Liver (tissue), 9 donors: ENCODE data around the gene RYR1. TPM values are rescaled to one million over a fixed set of nuclear protein-coding genes. Genes with fewer than 3 reads are reported as not detected.

ENCODE experiments used
- DNase-seq: peaks from one replicate; pipeline ENCODE4 v3.0.0-alpha.2; 2017; ENCODE audit warnings: low spot score
- H3K27ac ChIP-seq, 2 donors: one replicate each; pipeline ENCODE4 v1.7.0; 2013; ENCODE audit warnings: inconsistent platforms in 2 of 2, low read length in 2 of 2, control low read depth in 1 of 2, low read depth in 1 of 2, mild to moderate bottlenecking in 1 of 2
- H3K27me3 ChIP-seq, 4 donors: one replicate each; pipeline versions ENCODE4 v1.6.1 to v1.7.0; 2013; ENCODE audit warnings: low read length in 3 of 4, inconsistent platforms in 1 of 4, mild to moderate bottlenecking in 1 of 4, moderate library complexity in 1 of 4; ENCODE audit not compliant: control insufficient read depth in 4 of 4, insufficient read depth in 4 of 4
- H3K36me3 ChIP-seq, 4 donors: one replicate each; pipeline versions ENCODE4 v1.6.1 to v1.7.0; 2013; ENCODE audit warnings: low read length in 3 of 4, mild to moderate bottlenecking in 3 of 4, low read depth in 1 of 4, moderate library complexity in 1 of 4; ENCODE audit not compliant: control insufficient read depth in 4 of 4, insufficient read depth in 3 of 4
- H3K4me1 ChIP-seq, 4 donors: one replicate each; pipeline versions ENCODE4 v1.6.1 to v1.7.0; 2013; ENCODE audit warnings: low read length in 3 of 4, mild to moderate bottlenecking in 3 of 4, moderate library complexity in 1 of 4; ENCODE audit not compliant: control insufficient read depth in 4 of 4, insufficient read depth in 4 of 4
- H3K4me3 ChIP-seq, 3 donors: one replicate each; pipeline versions ENCODE4 v1.6.1 to v1.7.0; 2013; ENCODE audit warnings: low read length in 3 of 3, control low read depth in 1 of 3, low read depth in 1 of 3, mild to moderate bottlenecking in 1 of 3
- H3K9ac ChIP-seq, 2 donors: one replicate each; pipeline ENCODE4 v1.7.0; 2013; ENCODE audit warnings: low read length in 2 of 2, mild to moderate bottlenecking in 2 of 2, moderate library complexity in 2 of 2, control low read depth in 1 of 2, low read depth in 1 of 2
- H3K9me3 ChIP-seq, 4 donors: one replicate each; pipeline versions ENCODE4 v1.6.1 to v1.7.0; 2013; ENCODE audit warnings: low read length in 3 of 4; ENCODE audit not compliant: control insufficient read depth in 4 of 4
- ATF3 ChIP-seq: IDR thresholded peaks from 2 replicates; pipeline ENCODE4 v1.6.1; 2016; ENCODE audit warnings: antibody characterized with exemption
- CTCF ChIP-seq: fragments of 150-350 bp; IDR thresholded peaks from 2 replicates; pipeline ENCODE4 v1.5.1; 2017; ENCODE audit warnings: improper control_type of control experiment, low read depth, low read length; ENCODE audit not compliant: missing input control
- EGR1 ChIP-seq, 2 donors: IDR thresholded peaks; 2 replicates each; pipeline ENCODE4 v1.6.1; 2016 to 2018; ENCODE audit warnings: antibody characterized with exemption in 2 of 2, low read depth in 2 of 2
- FOXA1 ChIP-seq: IDR thresholded peaks from 2 replicates; pipeline ENCODE4 v1.6.1; 2016; ENCODE audit warnings: antibody characterized with exemption
- FOXA2 ChIP-seq: IDR thresholded peaks from 2 replicates; pipeline ENCODE4 v1.6.1; 2016; ENCODE audit warnings: antibody characterized with exemption
- GABPA ChIP-seq, 2 donors: IDR thresholded peaks in 1 of 2; conservative IDR thresholded peaks in 1 of 2; 2 replicates each; pipeline ENCODE4 v1.6.1; 2016; ENCODE audit warnings: antibody characterized with exemption in 2 of 2, mild to moderate bottlenecking in 1 of 2, moderate library complexity in 1 of 2
- HNF4A ChIP-seq, 2 donors: conservative IDR thresholded peaks; 2 replicates each; pipeline ENCODE4 v1.6.1; 2016; ENCODE audit warnings: antibody characterized with exemption in 2 of 2, mild to moderate bottlenecking in 2 of 2
- HNF4G ChIP-seq: IDR thresholded peaks from 2 replicates; pipeline ENCODE4 v1.6.1; 2016; ENCODE audit warnings: antibody characterized with exemption
- JUND ChIP-seq, 2 donors: IDR thresholded peaks; 2 replicates each; pipeline ENCODE4 v1.6.1; 2016; ENCODE audit warnings: antibody characterized with exemption in 2 of 2
- MAX ChIP-seq: IDR thresholded peaks from 2 replicates; pipeline ENCODE4 v1.6.1; 2016; ENCODE audit warnings: antibody characterized with exemption
- NR2F2 ChIP-seq: IDR thresholded peaks from 2 replicates; pipeline ENCODE4 v1.6.1; 2016; ENCODE audit warnings: antibody characterized with exemption
- RAD21 ChIP-seq, 2 donors: IDR thresholded peaks; 2 replicates each; pipeline ENCODE4 v1.6.1; 2016; ENCODE audit warnings: antibody characterized with exemption in 2 of 2, mild to moderate bottlenecking in 2 of 2
- REST ChIP-seq: IDR thresholded peaks from 2 replicates; pipeline ENCODE4 v1.6.1; 2016; ENCODE audit warnings: antibody characterized with exemption, mild to moderate bottlenecking
- RXRA ChIP-seq, 2 donors: IDR thresholded peaks; 2 replicates each; pipeline ENCODE4 v1.6.1; 2017 to 2018; ENCODE audit warnings: antibody characterized with exemption in 2 of 2, mild to moderate bottlenecking in 1 of 2
- SP1 ChIP-seq: IDR thresholded peaks from 2 replicates; pipeline ENCODE4 v1.6.1; 2018; ENCODE audit warnings: antibody characterized with exemption, mild to moderate bottlenecking
- TAF1 ChIP-seq: conservative IDR thresholded peaks from 2 replicates; pipeline ENCODE4 v1.6.1; 2016; ENCODE audit warnings: antibody characterized with exemption, mild to moderate bottlenecking
- YY1 ChIP-seq: IDR thresholded peaks from 2 replicates; pipeline ENCODE4 v1.6.1; 2016; ENCODE audit warnings: antibody characterized with exemption, mild to moderate bottlenecking
- WGBS: extraction: QIAGEN DNeasy Blood & Tissue Kit; methylation state at CpG from one replicate; pipeline ENCODE4 v1.1.7; 2013; 5-methylcytosine and 5-hydroxymethylcytosine counted together
- polyA plus RNA-seq, 2 donors: library from polyadenylated mRNA; stranded (reverse) in 1 of 2; unstranded in 1 of 2; fragments of 200-250 nt in 1 of 2; fragments of >200 nt in 1 of 2; fragmentation: Nextera tagmentation in 1 of 2; extraction: Ambion mirVana in 1 of 2; gene quantifications; one replicate each; pipeline versions ENCODE4 v1.2.1 to v1.2.3, GENCODE V29; 2013 to 2015
- total RNA-seq, 2 donors: library from RNA; depleted of rRNA; stranded (reverse); fragments of >200 nt; gene quantifications; one replicate each; pipeline ENCODE4 v1.2.3, GENCODE V29; 2014
- TF ChIP-seq, protein P1 (sequence below): IDR thresholded peaks from 2 replicates; pipeline ENCODE4 v1.6.1; 2016; ENCODE audit warnings: antibody characterized with exemption
- donor health status: healthy.
- donor health status: healthy.
- donor health status: healthy.
- donor health status: healthy.
- donor health status: healthy.

RYR1 gene
- total and polyA plus RNA-seq, 4 donors = 0.01 to 0.70 (median 0.29) TPM

GRCh38 chr19:38389957-38390924 is 43.2 kb upstream of the RYR1 start (continued):
- no peak for TF ChIP-seq MAX

GRCh38 chr19:38391911-38392464 is 41.5 kb upstream of the RYR1 start:
- peaks cover 0 to 5% (median 0%) of the 10 kb centered on the region in 4 donors for H3K27me3 ChIP-seq
- H3K4me3 ChIP-seq = no peak overlapping the region
- no peak overlapping the region for H3K27ac ChIP-seq
- peaks cover 7 to 14% (median 10%) of the 10 kb centered on the region in 4 donors for H3K4me1 ChIP-seq
- H3K36me3 ChIP-seq = no peaks in the 10 kb centered on the region
- no peak overlapping the region for H3K9ac ChIP-seq
- no peak for DNase-seq
- TF ChIP-seq MAX (no peak), ATF3 (no peak), YY1 (no peak), EGR1 (IDR thresholded peaks at IDR 0.05; ENCODE audit: low read depth in 2 of 2) (no peak), FOXA2 (no peak), RAD21 (IDR thresholded peaks at IDR 0.05) (no peak), RXRA (IDR thresholded peaks at IDR 0.05) (no peak), FOXA1 (no peak), HNF4A (conservative IDR thresholded peaks at IDR 0.05) (no peak), HNF4G (no peak), TAF1 (no peak), CTCF (no peak), GABPA (IDR thresholded peaks at IDR 0.05 in 1 of 2, conservative IDR thresholded peaks at IDR 0.05 in 1 of 2) (no peak), NR2F2 (no peak), SP1 (no peak), JUND (IDR thresholded peaks at IDR 0.05) (no peak), REST (no peak)
- TF ChIP-seq, protein P1, sequence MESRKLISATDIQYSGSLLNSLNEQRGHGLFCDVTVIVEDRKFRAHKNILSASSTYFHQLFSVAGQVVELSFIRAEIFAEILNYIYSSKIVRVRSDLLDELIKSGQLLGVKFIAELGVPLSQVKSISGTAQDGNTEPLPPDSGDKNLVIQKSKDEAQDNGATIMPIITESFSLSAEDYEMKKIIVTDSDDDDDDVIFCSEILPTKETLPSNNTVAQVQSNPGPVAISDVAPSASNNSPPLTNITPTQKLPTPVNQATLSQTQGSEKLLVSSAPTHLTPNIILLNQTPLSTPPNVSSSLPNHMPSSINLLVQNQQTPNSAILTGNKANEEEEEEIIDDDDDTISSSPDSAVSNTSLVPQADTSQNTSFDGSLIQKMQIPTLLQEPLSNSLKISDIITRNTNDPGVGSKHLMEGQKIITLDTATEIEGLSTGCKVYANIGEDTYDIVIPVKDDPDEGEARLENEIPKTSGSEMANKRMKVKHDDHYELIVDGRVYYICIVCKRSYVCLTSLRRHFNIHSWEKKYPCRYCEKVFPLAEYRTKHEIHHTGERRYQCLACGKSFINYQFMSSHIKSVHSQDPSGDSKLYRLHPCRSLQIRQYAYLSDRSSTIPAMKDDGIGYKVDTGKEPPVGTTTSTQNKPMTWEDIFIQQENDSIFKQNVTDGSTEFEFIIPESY = no peak
- no peaks in the 10 kb centered on the region for H3K9me3 ChIP-seq
- 69% methylated on average over 8 of the region's 8 CpGs for WGBS
